T-helper 17 cell (primary cell): ENCODE results near the gene PARD3B. TPM values are rescaled to one million over a fixed set of nuclear protein-coding genes. Genes with fewer than 3 reads are reported as not detected.

Source experiments
- ATAC-seq: fragments of 150-1000 bp; cut with Tn5 transposase; 2 replicates; pipeline ENCODE4 v1.10.0; 2021; ENCODE audit warnings: mild to moderate bottlenecking, moderate library complexity
- DNase-seq, 3 donors: peaks; one replicate each; pipeline versions ENCODE4 v3.0.0 to v3.0.0-alpha.2; 2020 to 2021
- H3K9me3 ChIP-seq: one replicate; pipeline ENCODE4 v1.7.0; 2013; ENCODE audit warnings: low read length, mild to moderate bottlenecking; ENCODE audit not compliant: control insufficient read depth, poor library complexity, severe bottlenecking
- H3K27ac Mint-ChIP-seq: one replicate; pipeline ENCODE4 v1.8.0; 2022; ENCODE audit warnings: mild to moderate bottlenecking, moderate library complexity, mixed read lengths
- H3K27me3 Mint-ChIP-seq: one replicate; pipeline ENCODE4 v1.8.0; 2022; ENCODE audit warnings: mixed read lengths
- H3K36me3 Mint-ChIP-seq: one replicate; pipeline ENCODE4 v1.8.0; 2022; ENCODE audit warnings: low read depth, mixed read lengths
- H3K4me1 Mint-ChIP-seq: one replicate; pipeline ENCODE4 v1.8.0; 2022; ENCODE audit warnings: mild to moderate bottlenecking, mixed read lengths
- H3K4me3 Mint-ChIP-seq: one replicate; pipeline ENCODE4 v1.8.0; 2022; ENCODE audit warnings: mild to moderate bottlenecking, moderate library complexity, mixed read lengths
- total RNA-seq, 4 donors: library from RNA in 2 of 4; stranded (reverse) in 2 of 4; gene quantifications; one replicate each; pipeline ENCODE4 v1.2.3 and lab custom pipeline; 2022 to 2026

The PARD3B gene
- total RNA-seq, 2 donors from 2014 or later, result 1.5 to 3.0 TPM

- H3K9me3 ChIP-seq, result no peaks in the 10 kb centered on the region
- Mint-ChIP-seq H3K36me3 (no peaks in the 10 kb centered on the region), H3K4me1 (peaks cover 4% of the 10 kb centered on the region), H3K27me3 (no peaks in the 10 kb centered on the region), H3K27ac (no peak overlapping the region), H3K4me3 (no peak overlapping the region)
- ATAC-seq (no peak), DNase-seq (no peak)
These were observed 626.1 kb downstream of the PARD3B start for GRCh38 chr2:205171261-205171940.

DNA sequence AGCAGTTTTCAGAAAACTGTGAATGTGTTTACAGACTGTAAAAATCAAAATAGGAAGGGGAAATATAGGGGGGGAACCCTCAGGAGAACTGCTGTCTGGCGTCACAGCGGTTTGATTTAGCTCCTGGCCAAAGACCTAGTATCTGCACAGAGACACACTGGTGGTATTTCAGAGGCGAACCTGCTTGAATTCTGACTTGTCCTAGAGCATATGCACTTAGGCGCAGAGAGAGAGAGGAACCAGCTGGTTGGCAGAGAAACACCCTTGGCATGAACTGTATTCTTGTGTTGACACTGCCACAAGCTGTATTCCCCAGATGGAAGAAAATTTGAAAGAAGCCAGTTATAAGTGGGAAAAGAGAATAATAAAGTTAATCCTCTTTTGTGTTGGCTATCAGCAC, 630.6 kb downstream of the PARD3B start:
- Mint-ChIP-seq H3K4me3 (no peak overlapping the region), H3K4me1 (no peaks in the 10 kb centered on the region), H3K27me3 (no peaks in the 10 kb centered on the region), H3K27ac (no peak overlapping the region), H3K36me3 (no peaks in the 10 kb centered on the region)
- DNase-seq (no peak), ATAC-seq (no peak)
- H3K9me3 ChIP-seq, result no peaks in the 10 kb centered on the region

GRCh38 chr2:205176546-205176945, 631.3 kb downstream of the PARD3B start:
- ATAC-seq (no peak), DNase-seq (no peak)
- Mint-ChIP-seq H3K27ac (no peak overlapping the region), H3K27me3 (no peaks in the 10 kb centered on the region), H3K4me1 (no peaks in the 10 kb centered on the region), H3K36me3 (no peaks in the 10 kb centered on the region), H3K4me3 (no peak overlapping the region)
- no peaks in the 10 kb centered on the region for H3K9me3 ChIP-seq

DNA sequence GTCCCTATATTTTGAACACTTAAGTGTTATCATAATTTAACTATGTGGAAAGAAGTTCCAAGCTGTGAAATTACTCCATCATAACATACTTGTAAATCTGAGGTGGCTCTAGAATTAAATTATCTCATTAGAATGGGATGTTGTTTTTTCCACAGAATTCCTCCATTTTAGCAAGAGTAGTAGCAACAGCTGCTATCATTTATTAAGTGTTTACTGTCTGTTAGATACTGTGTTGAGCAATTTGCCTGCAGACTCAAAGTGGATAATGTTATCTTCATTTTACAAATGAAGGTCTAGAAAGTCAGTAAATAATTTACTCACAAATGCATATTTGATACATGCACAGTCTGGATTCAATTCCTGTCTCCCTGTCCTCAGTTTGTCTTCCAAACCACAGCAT, 632.3 kb downstream of the PARD3B start:
- H3K36me3 Mint-ChIP-seq, result no peaks in the 10 kb centered on the region
- DNase-seq (no peak), ATAC-seq (no peak)
- H3K4me1 Mint-ChIP-seq, result no peaks in the 10 kb centered on the region
- no peak overlapping the region for H3K27ac Mint-ChIP-seq
- no peaks in the 10 kb centered on the region for H3K27me3 Mint-ChIP-seq
- H3K9me3 ChIP-seq, result no peaks in the 10 kb centered on the region
- no peak overlapping the region for H3K4me3 Mint-ChIP-seq

DNA sequence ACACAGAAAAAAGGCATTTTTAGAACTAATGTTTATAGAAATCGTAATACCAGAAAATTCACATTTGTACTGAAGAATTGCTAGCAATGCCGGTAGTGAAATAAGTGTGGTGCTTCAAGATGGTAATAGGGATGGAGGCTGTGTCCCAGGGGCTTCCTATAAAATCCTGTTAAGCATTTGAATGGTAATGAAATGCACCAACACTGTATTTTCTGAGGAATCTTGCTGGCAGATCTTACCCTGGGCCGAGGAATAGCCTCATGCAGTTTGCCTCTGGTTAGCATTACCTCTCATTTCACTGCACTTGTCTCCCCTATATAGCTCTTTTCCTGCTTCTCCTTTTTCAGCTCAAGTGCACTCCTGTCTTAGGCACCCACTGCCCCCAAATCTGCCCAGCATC, 635.5 kb downstream of the PARD3B start:
- no peak overlapping the region for H3K4me3 Mint-ChIP-seq
- no peaks in the 10 kb centered on the region for H3K9me3 ChIP-seq
- no peak overlapping the region for H3K27ac Mint-ChIP-seq
- DNase-seq (no peak), ATAC-seq (no peak)
- no peaks in the 10 kb centered on the region for H3K4me1 Mint-ChIP-seq
- H3K36me3 Mint-ChIP-seq, result no peaks in the 10 kb centered on the region
- no peaks in the 10 kb centered on the region for H3K27me3 Mint-ChIP-seq

- no peaks in the 10 kb centered on the region for H3K9me3 ChIP-seq
- no peak for DNase-seq
- no peaks in the 10 kb centered on the region for H3K36me3 Mint-ChIP-seq
- no peak overlapping the region for H3K27ac Mint-ChIP-seq
- H3K4me3 Mint-ChIP-seq, result no peak overlapping the region
- H3K27me3 Mint-ChIP-seq, result no peaks in the 10 kb centered on the region
- ATAC-seq, result no peak
- no peaks in the 10 kb centered on the region for H3K4me1 Mint-ChIP-seq
These were observed 642.5 kb downstream of the PARD3B start for GRCh38 chr2:205187731-205188130.

DNA sequence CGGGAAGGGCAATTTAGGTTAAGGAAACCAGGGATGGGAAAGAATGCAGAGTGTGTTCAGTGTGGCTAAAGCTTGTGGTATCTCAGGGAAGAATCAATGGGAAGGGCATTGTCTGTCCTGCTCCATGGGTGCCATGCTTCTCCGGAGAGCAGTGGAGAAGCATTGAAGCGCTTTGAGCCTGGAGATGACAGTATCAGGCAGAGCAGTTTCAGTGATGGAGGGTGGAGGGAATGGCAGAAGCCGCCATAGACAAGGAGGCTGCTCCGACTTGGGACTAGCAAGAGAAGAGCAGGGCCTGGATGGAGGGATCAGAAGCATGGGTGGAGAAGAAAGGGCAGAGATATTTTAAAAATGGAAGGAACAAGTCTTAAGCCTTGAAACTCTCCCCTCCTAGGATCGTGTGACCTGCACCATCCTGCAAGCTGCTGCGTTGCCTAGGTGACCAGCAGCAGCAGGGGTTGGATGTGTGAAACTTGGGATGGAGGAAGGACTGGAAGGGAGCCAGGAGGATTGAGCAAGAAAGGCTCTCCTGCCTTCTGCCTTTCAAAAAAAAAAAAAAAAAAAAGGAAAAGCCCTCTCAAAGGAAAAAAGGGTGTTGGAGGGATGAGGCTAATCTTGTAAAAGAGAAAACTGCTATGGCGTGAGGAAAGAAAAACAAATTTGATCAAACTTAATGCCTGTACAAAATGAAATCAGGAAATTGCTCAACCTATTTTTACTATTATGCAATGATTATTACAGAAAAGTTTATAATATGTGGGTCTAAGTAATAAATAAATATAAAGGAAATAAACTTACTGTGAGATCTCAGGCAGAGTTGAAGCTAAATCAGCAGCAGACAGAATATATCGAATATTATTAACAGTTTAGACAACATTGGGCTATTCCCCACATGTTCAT, 643.2 kb downstream of the PARD3B start:
- Mint-ChIP-seq H3K27ac (no peak overlapping the region), H3K27me3 (no peaks in the 10 kb centered on the region), H3K4me3 (no peak overlapping the region), H3K4me1 (no peaks in the 10 kb centered on the region), H3K36me3 (no peaks in the 10 kb centered on the region)
- DNase-seq, result no peak
- H3K9me3 ChIP-seq, result no peaks in the 10 kb centered on the region
- no peak for ATAC-seq

GRCh38 chr2:205189301-205189700, 644.0 kb downstream of the PARD3B start:
- DNase-seq (no peak), ATAC-seq (no peak)
- H3K4me1 Mint-ChIP-seq, result no peaks in the 10 kb centered on the region
- no peak overlapping the region for H3K4me3 Mint-ChIP-seq
- no peak overlapping the region for H3K27ac Mint-ChIP-seq
- no peaks in the 10 kb centered on the region for H3K9me3 ChIP-seq
- H3K27me3 Mint-ChIP-seq, result no peaks in the 10 kb centered on the region
- H3K36me3 Mint-ChIP-seq, result no peaks in the 10 kb centered on the region

GRCh38 chr2:205190528-205190927, 645.3 kb downstream of the PARD3B start:
- DNase-seq, result no peak
- Mint-ChIP-seq H3K4me1 (no peaks in the 10 kb centered on the region), H3K27me3 (no peaks in the 10 kb centered on the region), H3K4me3 (no peak overlapping the region), H3K27ac (no peak overlapping the region), H3K36me3 (no peaks in the 10 kb centered on the region)
- no peak for ATAC-seq
- H3K9me3 ChIP-seq, result no peaks in the 10 kb centered on the region

- ATAC-seq (no peak), DNase-seq (no peak)
- Mint-ChIP-seq H3K27me3 (no peaks in the 10 kb centered on the region), H3K4me1 (peaks cover 2% of the 10 kb centered on the region), H3K36me3 (no peaks in the 10 kb centered on the region), H3K27ac (peak overlapping the region; percentile 32), H3K4me3 (no peak overlapping the region)
- H3K9me3 ChIP-seq, result no peaks in the 10 kb centered on the region
These were observed 648.0 kb downstream of the PARD3B start for GRCh38 chr2:205193125-205193835.

DNA sequence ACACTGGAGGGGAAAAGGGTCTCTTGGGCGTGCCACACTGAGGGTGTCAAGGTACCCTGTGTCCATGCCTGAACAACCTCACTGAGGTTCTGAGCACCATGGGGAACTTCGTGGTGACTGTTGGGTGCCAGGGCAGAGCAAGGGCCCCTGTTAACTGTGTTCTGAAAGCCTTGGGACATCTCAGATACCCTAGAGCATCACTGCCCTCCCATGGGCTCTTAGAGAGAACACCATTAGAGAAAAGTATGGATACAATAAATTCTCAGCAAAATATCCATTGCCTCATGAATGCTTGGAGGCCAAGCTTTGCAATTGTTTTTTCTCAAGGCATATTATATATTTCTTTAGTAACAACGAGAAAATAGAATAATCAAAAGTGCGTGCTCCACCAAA, 648.6 kb downstream of the PARD3B start:
- ATAC-seq (no peak), DNase-seq (no peak)
- Mint-ChIP-seq H3K36me3 (no peaks in the 10 kb centered on the region), H3K4me3 (no peak overlapping the region), H3K27me3 (no peaks in the 10 kb centered on the region), H3K4me1 (peaks cover 2% of the 10 kb centered on the region), H3K27ac (peak overlapping the region; percentile 32)
- no peaks in the 10 kb centered on the region for H3K9me3 ChIP-seq

DNA sequence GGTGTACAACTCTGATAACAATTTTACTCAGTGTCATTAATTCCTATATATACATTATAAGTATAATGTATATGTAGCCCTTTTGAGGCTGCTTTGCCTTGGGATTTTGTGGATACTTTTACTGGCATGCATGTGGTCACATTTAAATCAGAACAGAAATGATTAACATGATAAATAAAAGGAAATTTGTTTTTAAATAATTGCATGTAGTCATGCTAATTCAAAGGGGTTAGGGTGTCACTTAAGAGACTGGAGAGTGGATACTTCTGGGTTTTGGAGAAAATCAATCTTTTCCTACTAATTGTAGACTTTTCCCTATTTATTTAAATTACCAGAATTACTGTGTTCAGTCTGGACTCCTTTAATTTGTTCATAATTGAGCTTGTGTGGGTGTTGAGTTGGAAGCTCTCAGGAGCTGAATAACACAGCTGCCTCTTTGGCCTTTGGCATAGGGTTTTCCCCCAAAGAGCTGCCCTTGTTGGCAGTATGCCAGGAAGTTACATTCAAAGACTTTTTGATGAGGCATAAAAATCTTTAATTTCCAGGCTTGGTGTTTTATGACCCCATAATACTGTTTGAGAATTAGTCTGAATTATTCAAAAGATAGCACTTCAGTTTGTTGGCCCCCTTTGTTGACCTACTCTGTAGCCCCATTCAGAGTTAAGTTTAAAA, 652.3 kb downstream of the PARD3B start:
- H3K4me1 Mint-ChIP-seq, result peaks cover 2% of the 10 kb centered on the region
- H3K9me3 ChIP-seq, result no peaks in the 10 kb centered on the region
- ATAC-seq (no peak), DNase-seq (peak in 1 of 3 donors; percentile 9)
- H3K36me3 Mint-ChIP-seq, result no peaks in the 10 kb centered on the region
- no peak overlapping the region for H3K4me3 Mint-ChIP-seq
- no peak overlapping the region for H3K27ac Mint-ChIP-seq
- no peaks in the 10 kb centered on the region for H3K27me3 Mint-ChIP-seq

DNA sequence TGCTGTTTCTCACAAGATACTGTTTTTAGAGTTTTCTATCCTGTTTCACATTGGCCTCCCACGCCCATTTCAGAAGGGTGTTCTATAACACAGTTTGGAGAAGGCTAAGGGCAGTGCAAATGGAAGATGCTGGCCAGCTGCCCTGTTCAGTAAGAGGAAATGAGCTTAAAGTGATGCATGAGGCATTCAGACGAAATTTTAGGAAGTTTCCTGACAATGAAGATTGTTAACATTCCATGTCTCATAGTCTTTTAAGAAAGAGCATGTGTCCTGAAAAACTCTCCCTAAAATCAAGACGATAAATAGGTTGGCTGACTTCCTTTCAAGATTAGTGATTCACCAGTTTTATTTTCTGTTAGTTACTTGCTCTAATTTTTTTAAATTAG, 652.9 kb downstream of the PARD3B start:
- H3K4me3 Mint-ChIP-seq, result no peak overlapping the region

More for the DNA sequence above, 652.9 kb downstream of the PARD3B start:
- Mint-ChIP-seq H3K4me1 (peaks cover 2% of the 10 kb centered on the region), H3K36me3 (no peaks in the 10 kb centered on the region), H3K27me3 (no peaks in the 10 kb centered on the region), H3K27ac (no peak overlapping the region)
- H3K9me3 ChIP-seq, result no peaks in the 10 kb centered on the region
- DNase-seq, result no peak
- ATAC-seq, result no peak
